Neural crest cell (in vitro differentiated cells): Measurements from ENCODE around the gene NUP214. TPM values are rescaled to one million over a fixed set of nuclear protein-coding genes. Genes with fewer than 3 reads are reported as not detected.

Source experiments
- DNase-seq: peaks from one replicate; pipeline ENCODE4 v3.0.0; 2021; ENCODE audit warnings: low read depth, mixed read lengths, low spot score
- H3K27ac Mint-ChIP-seq: one replicate; pipeline ENCODE4 v1.8.0; 2021; ENCODE audit warnings: mild to moderate bottlenecking, mixed read lengths; ENCODE audit not compliant: unreplicated experiment
- H3K27me3 Mint-ChIP-seq: 2 replicates; pipeline ENCODE4 v1.8.0; 2021; ENCODE audit warnings: low read depth, mild to moderate bottlenecking, mixed read lengths
- H3K36me3 Mint-ChIP-seq: 2 replicates; pipeline ENCODE4 v1.8.0; 2021; ENCODE audit warnings: low read depth, mild to moderate bottlenecking, mixed read lengths
- H3K4me1 Mint-ChIP-seq: 2 replicates; pipeline ENCODE4 v1.8.0; 2021; ENCODE audit warnings: mixed read lengths
- H3K4me3 Mint-ChIP-seq: one replicate; pipeline ENCODE4 v1.8.0; 2021; ENCODE audit warnings: mild to moderate bottlenecking, mixed read lengths
- H3K9me3 Mint-ChIP-seq: 2 replicates; pipeline ENCODE4 v1.8.0; 2021; ENCODE audit warnings: mixed read lengths
- CTCF ChIP-seq: fragments of 200-600 bp; sonication (generic); conservative IDR thresholded peaks from 2 replicates; pipeline ENCODE4 v1.5.0; 2021; ENCODE audit warnings: antibody characterized with exemption, mild to moderate bottlenecking
- total RNA-seq: library from RNA; stranded (reverse); gene quantifications from 2 replicates; pipeline ENCODE4 v1.2.1, GENCODE V29; 2021

NUP214 gene
- total RNA-seq, 1 donor from 2014 or later, result 77.9 TPM

DNA sequence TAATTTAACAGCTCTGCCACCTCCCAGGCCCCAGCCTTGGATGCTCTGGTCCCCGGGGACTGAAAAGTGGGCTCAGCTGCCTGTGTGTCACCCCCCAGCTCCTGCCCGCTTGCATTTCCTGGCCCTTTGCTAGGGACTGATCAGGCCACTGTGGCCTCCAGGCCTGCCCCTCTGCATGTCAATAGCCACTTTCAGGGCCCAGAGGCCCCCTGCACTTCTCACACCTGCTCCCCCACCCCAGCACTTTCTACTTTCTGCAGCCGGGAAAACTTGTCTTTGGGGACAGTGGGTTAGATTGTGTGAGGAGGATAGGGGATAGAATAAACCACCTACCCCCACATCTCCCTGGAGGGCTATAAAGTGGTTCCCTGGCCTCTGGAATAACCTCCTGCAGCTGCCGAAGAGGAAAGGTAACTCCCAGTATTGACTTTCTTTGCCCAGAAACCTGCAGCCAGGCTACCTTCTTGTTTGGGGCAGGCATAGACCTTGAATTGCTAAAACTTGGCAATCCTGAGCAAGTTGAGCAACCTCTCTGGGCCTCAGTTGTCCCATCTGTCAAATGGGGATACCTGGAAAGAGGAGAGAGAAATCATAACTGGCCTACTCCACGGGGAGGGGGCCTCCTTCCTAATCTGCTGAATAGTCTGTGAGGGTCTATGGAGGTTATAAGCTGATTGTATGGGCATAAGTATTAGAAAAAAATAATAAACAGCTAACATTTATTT, 21.2 kb upstream of the NUP214 start:
- DNase-seq, result no peak
- H3K9me3 Mint-ChIP-seq, result no peaks in the 10 kb centered on the region
- H3K27me3 Mint-ChIP-seq, result no peaks in the 10 kb centered on the region
- H3K4me1 Mint-ChIP-seq, result peaks cover 16% of the 10 kb centered on the region
- no peak overlapping the region for H3K27ac Mint-ChIP-seq
- no peak overlapping the region for H3K4me3 Mint-ChIP-seq
- H3K36me3 Mint-ChIP-seq, result peaks cover 7% of the 10 kb centered on the region
- TF ChIP-seq CTCF, result no peak

GRCh38 chr9:131105952-131106351, 19.4 kb upstream of the NUP214 start:
- no peaks in the 10 kb centered on the region for H3K27me3 Mint-ChIP-seq
- peak overlapping the region; percentile 37 for H3K27ac Mint-ChIP-seq
- no peak for TF ChIP-seq CTCF
- H3K4me1 Mint-ChIP-seq, result peaks cover 16% of the 10 kb centered on the region
- peak overlapping the region; percentile 45 for H3K4me3 Mint-ChIP-seq
- no peaks in the 10 kb centered on the region for H3K9me3 Mint-ChIP-seq
- H3K36me3 Mint-ChIP-seq, result peaks cover 9% of the 10 kb centered on the region
- no peak for DNase-seq

DNA sequence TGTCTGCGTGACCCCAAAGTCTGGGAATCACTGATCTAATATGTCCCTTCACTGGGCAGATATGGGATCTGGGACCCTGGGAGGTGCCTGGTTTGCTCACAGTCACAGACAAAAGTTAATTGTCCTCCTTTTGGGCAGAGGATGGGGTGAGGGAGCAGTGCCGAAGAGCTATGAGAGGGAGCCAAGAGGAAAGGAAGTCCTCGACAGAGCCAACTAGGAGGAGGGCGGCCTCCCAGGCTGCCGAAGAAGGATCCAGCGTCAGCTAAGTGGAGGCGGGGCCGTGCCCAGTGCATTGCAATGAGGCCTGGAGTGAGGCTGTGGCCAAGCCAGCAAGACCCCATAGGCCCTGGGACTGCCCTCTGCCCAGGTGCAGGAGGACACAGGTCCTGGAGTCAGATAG, 17.6 kb upstream of the NUP214 start:
- Mint-ChIP-seq H3K36me3 (peaks cover 9% of the 10 kb centered on the region), H3K27ac (peak overlapping the region; percentile 87), H3K27me3 (no peaks in the 10 kb centered on the region), H3K9me3 (no peaks in the 10 kb centered on the region), H3K4me3 (peak overlapping the region; percentile 14), H3K4me1 (peaks cover 34% of the 10 kb centered on the region)
- TF ChIP-seq CTCF, result no peak
- no peak for DNase-seq

DNA sequence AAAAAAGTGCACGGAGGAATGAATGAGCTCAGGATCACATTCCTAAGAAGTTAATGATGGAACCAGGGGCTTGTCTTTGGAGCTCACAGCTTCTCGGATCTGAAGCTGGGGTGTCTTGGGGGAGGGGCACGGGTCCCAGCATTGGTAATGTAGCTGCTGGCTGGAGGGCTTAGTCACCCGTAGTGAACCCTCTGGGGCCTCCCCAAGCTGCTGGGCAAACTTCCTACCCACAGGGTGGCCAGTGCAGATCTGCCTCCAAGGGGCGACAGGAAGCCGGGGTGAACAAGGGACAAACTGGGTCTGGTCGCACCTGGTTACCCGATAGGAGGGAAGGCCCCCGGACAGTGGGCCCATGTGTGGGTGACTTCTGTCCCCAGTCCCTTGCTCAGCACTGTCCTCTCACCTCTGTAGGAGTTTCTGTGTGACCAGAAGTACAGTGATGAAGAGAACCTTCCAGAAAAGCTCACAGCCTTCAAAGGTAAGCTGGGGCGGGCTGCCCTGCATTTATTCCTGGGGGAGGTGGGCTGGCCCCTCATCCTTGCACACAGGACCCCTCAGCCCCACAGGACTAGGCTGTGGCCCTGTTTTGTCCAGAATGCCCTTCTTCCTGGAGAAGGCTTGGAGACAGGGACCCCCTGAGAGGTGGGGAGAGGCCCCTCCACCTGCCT, 14.1 kb upstream of the NUP214 start:
- no peaks in the 10 kb centered on the region for H3K27me3 Mint-ChIP-seq
- no peaks in the 10 kb centered on the region for H3K9me3 Mint-ChIP-seq
- no peak for TF ChIP-seq CTCF
- DNase-seq, result no peak
- peaks cover 46% of the 10 kb centered on the region for H3K4me1 Mint-ChIP-seq
- H3K36me3 Mint-ChIP-seq, result peaks cover 5% of the 10 kb centered on the region
- H3K4me3 Mint-ChIP-seq, result peak overlapping the region; percentile 76
- peak overlapping the region; percentile 27 for H3K27ac Mint-ChIP-seq

DNA sequence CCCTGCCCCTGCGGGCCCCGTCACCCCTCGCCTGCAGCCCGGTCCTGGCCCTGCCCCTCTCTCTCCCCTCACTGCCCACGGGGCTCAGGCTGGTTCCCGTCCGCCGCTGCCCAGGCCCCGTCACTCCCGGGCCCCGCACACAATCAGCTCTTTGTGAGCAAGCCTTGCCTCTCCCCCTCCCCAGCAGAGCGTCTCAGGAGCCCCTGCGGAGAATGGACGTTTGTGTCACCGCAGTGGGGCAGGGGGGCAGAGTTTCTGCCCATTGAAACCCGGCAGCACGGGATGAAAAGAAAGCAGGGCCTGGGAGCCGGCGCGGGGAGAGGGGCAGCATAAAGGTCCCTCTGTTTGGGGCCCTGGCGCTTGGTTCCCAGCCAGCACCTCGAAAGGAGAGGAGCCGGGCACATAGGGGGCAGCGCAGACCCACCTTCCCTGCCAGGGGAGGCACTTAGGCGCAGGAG, 13.5 kb upstream of the NUP214 start:
- TF ChIP-seq CTCF, result no peak
- Mint-ChIP-seq H3K36me3 (peaks cover 5% of the 10 kb centered on the region), H3K27ac (peak overlapping the region; percentile 96), H3K4me3 (peak overlapping the region; percentile 76), H3K9me3 (no peaks in the 10 kb centered on the region), H3K27me3 (no peaks in the 10 kb centered on the region), H3K4me1 (peaks cover 47% of the 10 kb centered on the region)
- DNase-seq, result peak; percentile 73
